Glomerular endothelial cell (primary cell): ENCODE results near the gene PRPF38B. TPM values are rescaled to one million over a fixed set of nuclear protein-coding genes. Genes with fewer than 3 reads are reported as not detected.

Source experiments
- total RNA-seq: library from RNA; depleted of rRNA; stranded (reverse); fragments of >200 nt; gene quantifications from 2 replicates; pipeline ENCODE4 v1.2.3, GENCODE V29; 2015

Gene PRPF38B
- total RNA-seq, 1 donor from 2014 or later: 23.1 TPM

Other genes with a start within 250 kb of the PRPF38B start
- gene NBPF6, start 242.0 kb upstream of the PRPF38B start, total RNA-seq: not detected in 2 replicates
- gene EEIG2, start 132.2 kb upstream of the PRPF38B start, total RNA-seq: 2.8 TPM in 2 replicates
- 2.7 and 3.0 TPM in 2 replicates for gene HENMT1, start 31.2 kb upstream of the PRPF38B start, total RNA-seq
- gene FNDC7, start 20.6 kb downstream of the PRPF38B start, total RNA-seq: not detected in 2 replicates
- 33.7 and 44.6 TPM in 2 replicates for gene STXBP3, start 54.4 kb downstream of the PRPF38B start, total RNA-seq
- gene AKNAD1, start 164.8 kb downstream of the PRPF38B start, total RNA-seq: 1.4 TPM in 1 of 2 replicates, not detected in the other
- 6.8 and 8.5 TPM in 2 replicates for gene GPSM2, start 184.7 kb downstream of the PRPF38B start, total RNA-seq